ENCODE measurements around the gene ABCF2.

ABCF2 gene

GRCh38 chr7:151175047-151175792 is 51.8 kb downstream of the ABCF2 start:
- no peak for DNase-seq (ENCODE audit: low read depth in 1 of 2, low spot score in 1 of 2)

- peak in 1 of 2 donors; percentile 19 for DNase-seq (ENCODE audit: low read depth in 1 of 2, low spot score in 1 of 2)
These were observed 52.6 kb downstream of the ABCF2 start for GRCh38 chr7:151174246-151175046.

GRCh38 chr7:151173386-151174245 is 53.4 kb downstream of the ABCF2 start:
- DNase-seq (ENCODE audit: low read depth in 1 of 2, low spot score in 1 of 2): no peak

GRCh38 chr7:151172273-151173141 is 54.5 kb downstream of the ABCF2 start:
- peak; percentile 68 to 73 for DNase-seq (ENCODE audit: low read depth in 1 of 2, low spot score in 1 of 2)

- no peak for DNase-seq (ENCODE audit: low read depth in 1 of 2, low spot score in 1 of 2)
These were observed 58.2 kb downstream of the ABCF2 start for GRCh38 chr7:151168787-151169162.

- peak; percentile 20 to 38 for DNase-seq (ENCODE audit: low read depth in 1 of 2, low spot score in 1 of 2)
These were observed 58.8 kb downstream of the ABCF2 start for GRCh38 chr7:151168003-151168786.

GRCh38 chr7:151167197-151167961 is 59.6 kb downstream of the ABCF2 start, which contains the start of gene GBX1:
Gene GBX1, minus strand, starts transcription at chr7:151167694. Its CDS starts 146 bp downstream, at chr7:151167548.
- no peak for DNase-seq (ENCODE audit: low read depth in 1 of 2, low spot score in 1 of 2)

- DNase-seq (ENCODE audit: low read depth in 1 of 2, low spot score in 1 of 2): no peak
These were observed 60.3 kb downstream of the ABCF2 start for GRCh38 chr7:151166629-151167196.
